OCI-LY3 (cell line): Measurements from ENCODE around the gene TMEM147.

ENCODE experiments used
- CTCF ChIP-seq: fragments of 200-600, 300-600 bp; sonication (generic); IDR thresholded peaks from 2 replicates; pipeline ENCODE4 v1.5.1; 2014; ENCODE audit warnings: antibody characterized with exemption, low read length, low read depth
- EZH2phosphoT487 ChIP-seq: fragments of 200-600 bp; shearing (Covaris generic); IDR thresholded peaks from 2 replicates; pipeline ENCODE4 v1.6.1; 2018; ENCODE audit warnings: antibody characterized with exemption, mixed run types, low read depth

- no peak for TF ChIP-seq CTCF
- no peak for TF ChIP-seq EZH2phosphoT487
Measured at GRCh38 chr19:35545001-35545854, at the start of gene TMEM147.
